ENCODE data around the gene PSAPL1. TPM values are rescaled to one million over a fixed set of nuclear protein-coding genes. Genes with fewer than 3 reads are reported as not detected.

The PSAPL1 gene
- total RNA-seq, 3 donors from 2014 or later (not counting 1 experiment from before 2014, with no cell fraction given) = not detected

DNA sequence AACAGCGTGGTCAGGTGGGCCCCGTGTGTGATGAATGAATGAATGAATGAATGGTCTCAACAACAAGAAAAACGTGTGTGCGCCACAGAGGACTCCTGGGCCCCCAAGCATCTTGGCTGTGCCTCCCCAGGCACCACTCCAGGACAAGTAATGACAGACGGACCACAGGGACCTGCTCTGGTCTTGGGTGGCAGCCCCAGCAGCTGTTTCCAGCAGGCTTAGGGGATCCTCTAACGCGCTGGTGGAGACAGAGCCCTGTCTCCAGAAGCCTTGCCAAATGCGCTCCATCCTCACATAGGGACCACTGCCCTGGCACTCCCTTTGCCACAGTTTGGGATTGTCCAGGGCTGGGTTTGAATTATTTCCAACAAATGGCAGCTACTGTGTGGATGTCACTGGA lies 39.1 kb downstream of the PSAPL1 start:
- intact Hi-C loops (cut with micrococcal nuclease) = no loop called here
- Histone ChIP-seq H3K4me1 (ENCODE audit: control insufficient read depth, insufficient read depth, low read length) (peaks cover 11% of the 10 kb centered on the region), H3K4me3 (ENCODE audit: low read length) (no peak overlapping the region), H3K27me3 (ENCODE audit: control insufficient read depth, insufficient read depth, low read length) (peaks cover 7% of the 10 kb centered on the region), H3K36me3 (ENCODE audit: control insufficient read depth, insufficient read depth, low read length) (no peaks in the 10 kb centered on the region), H3K27ac (ENCODE audit: low read length) (no peak overlapping the region), H3K9me3 (ENCODE audit: control insufficient read depth, insufficient read depth, low read length) (no peaks in the 10 kb centered on the region)
- no peak overlapping the region for H3K4me3 Mint-ChIP-seq
- no peak overlapping the region for H3K27ac Mint-ChIP-seq
- ATAC-seq = no peak
- no peaks in the 10 kb centered on the region for H3K36me3 Mint-ChIP-seq
- TF ChIP-seq, protein P1, sequence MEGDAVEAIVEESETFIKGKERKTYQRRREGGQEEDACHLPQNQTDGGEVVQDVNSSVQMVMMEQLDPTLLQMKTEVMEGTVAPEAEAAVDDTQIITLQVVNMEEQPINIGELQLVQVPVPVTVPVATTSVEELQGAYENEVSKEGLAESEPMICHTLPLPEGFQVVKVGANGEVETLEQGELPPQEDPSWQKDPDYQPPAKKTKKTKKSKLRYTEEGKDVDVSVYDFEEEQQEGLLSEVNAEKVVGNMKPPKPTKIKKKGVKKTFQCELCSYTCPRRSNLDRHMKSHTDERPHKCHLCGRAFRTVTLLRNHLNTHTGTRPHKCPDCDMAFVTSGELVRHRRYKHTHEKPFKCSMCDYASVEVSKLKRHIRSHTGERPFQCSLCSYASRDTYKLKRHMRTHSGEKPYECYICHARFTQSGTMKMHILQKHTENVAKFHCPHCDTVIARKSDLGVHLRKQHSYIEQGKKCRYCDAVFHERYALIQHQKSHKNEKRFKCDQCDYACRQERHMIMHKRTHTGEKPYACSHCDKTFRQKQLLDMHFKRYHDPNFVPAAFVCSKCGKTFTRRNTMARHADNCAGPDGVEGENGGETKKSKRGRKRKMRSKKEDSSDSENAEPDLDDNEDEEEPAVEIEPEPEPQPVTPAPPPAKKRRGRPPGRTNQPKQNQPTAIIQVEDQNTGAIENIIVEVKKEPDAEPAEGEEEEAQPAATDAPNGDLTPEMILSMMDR (IDR thresholded peaks at IDR 0.05) = no peak
- H3K27me3 Mint-ChIP-seq (ENCODE audit: low read depth in 2 of 2) = peaks cover 34 to 35% of the 10 kb centered on the region in 2 donors
- H3K9me3 Mint-ChIP-seq = peaks cover 3% of the 10 kb centered on the region in 2 donors
- peaks cover 0 to 11% of the 10 kb centered on the region in 2 donors for H3K4me1 Mint-ChIP-seq
- no peak for DNase-seq
- 75% methylated on average over 8 of the region's 8 CpGs for WGBS (ENCODE audit: insufficient coverage)

DNA sequence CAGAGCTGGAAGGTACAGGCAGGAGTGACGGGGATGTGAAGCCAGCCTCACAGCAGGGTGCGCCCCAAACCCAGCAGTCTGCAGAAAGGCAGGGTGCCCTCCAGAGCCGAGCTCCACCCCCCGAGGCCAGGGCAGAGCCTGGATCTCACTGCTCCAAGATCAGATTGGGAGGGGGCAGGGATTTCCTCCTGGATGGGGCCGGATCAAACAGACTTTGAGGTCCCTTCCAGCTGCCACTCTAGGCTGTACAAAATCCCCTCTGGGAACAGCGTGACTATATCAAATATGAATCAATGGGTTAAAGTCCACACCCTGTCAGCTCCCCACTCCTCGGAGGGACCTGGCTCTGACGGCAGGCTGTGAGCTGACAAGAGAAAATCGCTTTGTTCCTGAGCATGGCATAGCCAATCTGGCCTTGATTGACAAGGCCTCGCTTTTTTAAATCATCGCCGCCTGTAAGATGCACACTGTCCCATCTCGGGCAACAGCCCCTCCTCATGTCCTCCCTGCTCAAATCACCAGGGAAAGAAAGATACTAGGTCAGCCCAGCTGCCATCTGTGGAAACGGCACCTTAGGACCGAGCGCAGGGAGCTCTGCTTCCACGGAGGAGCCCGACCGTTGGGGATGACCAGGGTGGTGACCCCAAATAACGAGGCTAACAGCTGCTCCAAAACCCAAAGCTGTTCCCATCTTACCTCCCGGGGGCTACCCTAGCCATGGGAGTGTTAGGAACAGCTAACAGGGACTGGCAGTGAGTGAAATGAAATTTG lies 39.9 kb downstream of the PSAPL1 start:
- intact Hi-C loops (cut with micrococcal nuclease) = no loop called here
- TF ChIP-seq, protein P1 (IDR thresholded peaks at IDR 0.05) = no peak

DNA sequence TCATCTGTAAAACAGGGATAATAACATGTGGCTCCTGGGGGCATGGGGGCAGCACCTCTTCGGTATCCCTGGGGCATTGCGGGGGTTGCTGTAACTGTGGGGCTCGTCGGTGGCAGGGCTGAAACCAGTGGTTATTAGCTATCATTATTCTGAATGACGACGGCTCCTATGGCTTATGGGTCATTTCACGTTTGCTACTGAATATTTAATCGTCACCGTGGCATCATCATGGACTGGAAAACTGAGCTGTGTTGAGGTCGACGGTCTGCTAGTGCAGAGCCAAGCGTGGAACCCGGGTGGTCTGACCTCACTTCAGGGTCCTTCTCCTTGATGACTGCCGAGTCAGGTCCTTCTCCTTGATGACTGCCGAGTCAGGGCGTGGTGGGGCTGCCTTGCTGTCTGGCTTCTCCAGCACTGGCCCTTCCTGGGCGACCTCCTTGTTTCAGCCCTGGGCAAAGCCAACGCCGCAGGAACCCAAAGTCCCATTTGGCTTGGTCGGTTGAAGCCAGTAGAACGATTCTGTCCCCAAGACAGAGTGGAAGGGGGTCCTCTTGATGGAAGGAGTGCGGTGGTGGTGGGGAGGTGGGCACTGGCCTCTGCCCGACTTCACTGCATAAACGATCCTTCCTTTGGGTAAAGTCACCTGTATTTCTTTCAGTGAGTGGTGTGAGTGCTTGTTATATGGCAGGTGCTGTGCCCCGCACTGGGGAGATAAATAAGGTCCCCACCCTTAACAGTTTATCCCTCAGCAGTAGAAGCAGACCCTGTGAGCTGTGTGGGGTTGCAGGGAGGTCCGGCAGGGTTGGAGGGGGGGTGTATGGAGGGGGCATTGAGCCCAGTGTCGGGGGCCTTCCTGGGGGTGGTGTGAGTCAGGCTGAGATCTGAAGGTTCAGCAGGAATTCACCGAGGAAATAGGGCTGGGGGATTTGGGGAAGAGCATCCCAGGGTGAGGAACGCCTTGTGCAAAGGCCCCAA lies 40.8 kb downstream of the PSAPL1 start:
- DNase-seq (no peak), ATAC-seq (no peak)
- Mint-ChIP-seq H3K4me1 (peaks cover 0 to under 1% of the 10 kb centered on the region in 2 donors), H3K27ac (no peak overlapping the region), H3K9me3 (no peaks in the 10 kb centered on the region), H3K36me3 (no peaks in the 10 kb centered on the region), H3K27me3 (ENCODE audit: low read depth in 2 of 2) (peaks cover 33 to 47% of the 10 kb centered on the region in 2 donors), H3K4me3 (no peak overlapping the region)
- Histone ChIP-seq H3K4me1 (ENCODE audit: control insufficient read depth, insufficient read depth, low read length) (no peaks in the 10 kb centered on the region), H3K9me3 (ENCODE audit: control insufficient read depth, insufficient read depth, low read length) (no peaks in the 10 kb centered on the region), H3K27me3 (ENCODE audit: control insufficient read depth, insufficient read depth, low read length) (peaks cover 7% of the 10 kb centered on the region), H3K4me3 (ENCODE audit: low read length) (no peak overlapping the region), H3K36me3 (ENCODE audit: control insufficient read depth, insufficient read depth, low read length) (no peaks in the 10 kb centered on the region), H3K27ac (ENCODE audit: low read length) (no peak overlapping the region)
- intact Hi-C loops (cut with micrococcal nuclease) = no loop called here
- TF ChIP-seq, protein P1 (IDR thresholded peaks at IDR 0.05) = no peak
- 78% methylated on average over 28 of the region's 29 CpGs for WGBS (ENCODE audit: insufficient coverage)

More for the DNA sequence above, 39.9 kb downstream of the PSAPL1 start:
- Histone ChIP-seq H3K4me3 (ENCODE audit: low read length) (no peak overlapping the region), H3K27me3 (ENCODE audit: control insufficient read depth, insufficient read depth, low read length) (peaks cover 7% of the 10 kb centered on the region), H3K9me3 (ENCODE audit: control insufficient read depth, insufficient read depth, low read length) (no peaks in the 10 kb centered on the region), H3K36me3 (ENCODE audit: control insufficient read depth, insufficient read depth, low read length) (no peaks in the 10 kb centered on the region), H3K4me1 (ENCODE audit: control insufficient read depth, insufficient read depth, low read length) (peaks cover 8% of the 10 kb centered on the region), H3K27ac (ENCODE audit: low read length) (no peak overlapping the region)
- 83% methylated on average over 20 of the region's 21 CpGs for WGBS (ENCODE audit: insufficient coverage)
- H3K36me3 Mint-ChIP-seq = no peaks in the 10 kb centered on the region
- H3K4me3 Mint-ChIP-seq = no peak overlapping the region
- ATAC-seq (no peak), DNase-seq (no peak)
- H3K27ac Mint-ChIP-seq = no peak overlapping the region
- no peaks in the 10 kb centered on the region for H3K9me3 Mint-ChIP-seq
- H3K27me3 Mint-ChIP-seq (ENCODE audit: low read depth in 2 of 2) = peaks cover 33 to 43% of the 10 kb centered on the region in 2 donors
- peaks cover 0 to 5% of the 10 kb centered on the region in 2 donors for H3K4me1 Mint-ChIP-seq
